ENCODE measurements around the gene DOK7.

The DOK7 gene

GRCh38 chr4:3472411-3473141 lies 9.5 kb downstream of the DOK7 start:
- Histone ChIP-seq H2AK5ac (ENCODE audit: low read length) (no peak overlapping the region), H3K4me2 (ENCODE audit: low read length) (no peak overlapping the region), H3K27ac (ENCODE audit: low read depth, low read length) (no peak overlapping the region), H2BK120ac (ENCODE audit: insufficient read depth, low read length, poor library complexity) (no peak overlapping the region), H3K9ac (ENCODE audit: low read length) (no peak overlapping the region), H4K8ac (ENCODE audit: low read depth, low read length) (no peak overlapping the region), H3K9me3 (ENCODE audit: insufficient read depth, low read depth, low read length) (peaks cover 12% of the 10 kb centered on the region), H3K79me1 (ENCODE audit: low read length) (no peaks in the 10 kb centered on the region), H3K4me3 (ENCODE audit: low read depth, low read length) (no peak overlapping the region), H4K91ac (ENCODE audit: low read depth, low read length) (no peak overlapping the region), H2BK12ac (ENCODE audit: low read length) (no peak overlapping the region), H2AFZ (ENCODE audit: insufficient read depth, low read length, poor library complexity) (no peak overlapping the region), H4K12ac (ENCODE audit: low read depth, low read length) (no peak overlapping the region), H3K18ac (ENCODE audit: low read length) (no peak overlapping the region), H3K4ac (ENCODE audit: low read depth, low read length) (no peak overlapping the region), H3K23ac (ENCODE audit: low read length) (no peak overlapping the region), H3K36me3 (ENCODE audit: control insufficient read depth in 1 of 2, insufficient read depth in 2 of 2, low read length in 2 of 2) (no peaks in the 10 kb centered on the region), H2BK5ac (ENCODE audit: low read depth, low read length, poor library complexity) (no peak overlapping the region), H3K27me3 (ENCODE audit: insufficient read depth, low read length) (no peaks in the 10 kb centered on the region), H3K14ac (ENCODE audit: low read length) (no peak overlapping the region), H3K4me1 (ENCODE audit: control insufficient read depth in 1 of 2, insufficient read depth in 2 of 2, low read length in 2 of 2) (no peaks in the 10 kb centered on the region), H3K79me2 (ENCODE audit: control insufficient read depth, insufficient read depth, low read length, poor library complexity) (no peaks in the 10 kb centered on the region)
- DNase-seq: no peak
- WGBS (ENCODE audit: extremely low coverage, insufficient coverage, insufficient read length): no CpG with 5 or more reads among the region's 27 CpGs

GRCh38 chr4:3473181-3473950 lies 10.3 kb downstream of the DOK7 start:
- Histone ChIP-seq H3K4me2 (ENCODE audit: low read length) (no peak overlapping the region), H2BK5ac (ENCODE audit: low read depth, low read length, poor library complexity) (no peak overlapping the region), H3K23ac (ENCODE audit: low read length) (no peak overlapping the region), H3K4me3 (ENCODE audit: low read depth, low read length) (no peak overlapping the region), H3K9ac (ENCODE audit: low read length) (no peak overlapping the region), H3K27me3 (ENCODE audit: insufficient read depth, low read length) (no peaks in the 10 kb centered on the region), H3K36me3 (ENCODE audit: control insufficient read depth in 1 of 2, insufficient read depth in 2 of 2, low read length in 2 of 2) (no peaks in the 10 kb centered on the region), H2BK120ac (ENCODE audit: insufficient read depth, low read length, poor library complexity) (no peak overlapping the region), H3K18ac (ENCODE audit: low read length) (no peak overlapping the region), H2AFZ (ENCODE audit: insufficient read depth, low read length, poor library complexity) (no peak overlapping the region), H3K4me1 (ENCODE audit: control insufficient read depth in 1 of 2, insufficient read depth in 2 of 2, low read length in 2 of 2) (no peaks in the 10 kb centered on the region), H4K91ac (ENCODE audit: low read depth, low read length) (no peak overlapping the region), H3K79me1 (ENCODE audit: low read length) (no peaks in the 10 kb centered on the region), H3K4ac (ENCODE audit: low read depth, low read length) (no peak overlapping the region), H3K79me2 (ENCODE audit: control insufficient read depth, insufficient read depth, low read length, poor library complexity) (no peaks in the 10 kb centered on the region), H4K8ac (ENCODE audit: low read depth, low read length) (no peak overlapping the region), H3K14ac (ENCODE audit: low read length) (no peak overlapping the region), H4K12ac (ENCODE audit: low read depth, low read length) (no peak overlapping the region), H3K27ac (ENCODE audit: low read depth, low read length) (no peak overlapping the region), H2AK5ac (ENCODE audit: low read length) (no peak overlapping the region), H3K9me3 (ENCODE audit: insufficient read depth, low read depth, low read length) (peaks cover 7% of the 10 kb centered on the region), H2BK12ac (ENCODE audit: low read length) (no peak overlapping the region)
- no CpG with 5 or more reads among the region's 41 CpGs for WGBS (ENCODE audit: extremely low coverage, insufficient coverage, insufficient read length)
- no peak for DNase-seq

- Histone ChIP-seq H3K27ac (ENCODE audit: low read depth, low read length) (no peak overlapping the region), H2AFZ (ENCODE audit: insufficient read depth, low read length, poor library complexity) (no peak overlapping the region), H4K91ac (ENCODE audit: low read depth, low read length) (no peak overlapping the region), H2BK120ac (ENCODE audit: insufficient read depth, low read length, poor library complexity) (no peak overlapping the region), H3K4ac (ENCODE audit: low read depth, low read length) (no peak overlapping the region), H3K4me3 (ENCODE audit: low read depth, low read length) (no peak overlapping the region), H3K9me3 (ENCODE audit: insufficient read depth, low read depth, low read length) (no peaks in the 10 kb centered on the region), H3K4me2 (ENCODE audit: low read length) (no peak overlapping the region), H3K23ac (ENCODE audit: low read length) (no peak overlapping the region), H4K12ac (ENCODE audit: low read depth, low read length) (no peak overlapping the region), H3K79me2 (ENCODE audit: control insufficient read depth, insufficient read depth, low read length, poor library complexity) (no peaks in the 10 kb centered on the region), H2BK12ac (ENCODE audit: low read length) (no peak overlapping the region), H3K36me3 (ENCODE audit: control insufficient read depth in 1 of 2, insufficient read depth in 2 of 2, low read length in 2 of 2) (no peaks in the 10 kb centered on the region), H2BK5ac (ENCODE audit: low read depth, low read length, poor library complexity) (no peak overlapping the region), H3K9ac (ENCODE audit: low read length) (no peak overlapping the region), H3K4me1 (ENCODE audit: control insufficient read depth in 1 of 2, insufficient read depth in 2 of 2, low read length in 2 of 2) (no peaks in the 10 kb centered on the region), H3K27me3 (ENCODE audit: insufficient read depth, low read length) (no peaks in the 10 kb centered on the region), H4K8ac (ENCODE audit: low read depth, low read length) (no peak overlapping the region), H2AK5ac (ENCODE audit: low read length) (no peak overlapping the region), H3K79me1 (ENCODE audit: low read length) (no peaks in the 10 kb centered on the region), H3K14ac (ENCODE audit: low read length) (no peak overlapping the region), H3K18ac (ENCODE audit: low read length) (no peak overlapping the region)
- WGBS (ENCODE audit: extremely low coverage, insufficient coverage, insufficient read length): no CpG with 5 or more reads among the region's 13 CpGs
- no peak for DNase-seq
Measured at GRCh38 chr4:3473996-3474765, 11.1 kb downstream of the DOK7 start.

- no peak overlapping the region for H3K4ac ChIP-seq (ENCODE audit: low read depth, low read length)
- H2BK12ac ChIP-seq (ENCODE audit: low read length): no peak overlapping the region
- H3K79me1 ChIP-seq (ENCODE audit: low read length): no peaks in the 10 kb centered on the region
- no peaks in the 10 kb centered on the region for H3K36me3 ChIP-seq (ENCODE audit: control insufficient read depth in 1 of 2, insufficient read depth in 2 of 2, low read length in 2 of 2)
- no peak overlapping the region for H3K27ac ChIP-seq (ENCODE audit: low read depth, low read length)
- H3K27me3 ChIP-seq (ENCODE audit: insufficient read depth, low read length): no peaks in the 10 kb centered on the region
- no peak for DNase-seq
- H2AFZ ChIP-seq (ENCODE audit: insufficient read depth, low read length, poor library complexity): no peak overlapping the region
- no peak overlapping the region for H3K4me2 ChIP-seq (ENCODE audit: low read length)
- H3K9me3 ChIP-seq (ENCODE audit: insufficient read depth, low read depth, low read length): no peaks in the 10 kb centered on the region
- H2BK120ac ChIP-seq (ENCODE audit: insufficient read depth, low read length, poor library complexity): no peak overlapping the region
- H3K79me2 ChIP-seq (ENCODE audit: control insufficient read depth, insufficient read depth, low read length, poor library complexity): no peaks in the 10 kb centered on the region
- no peak overlapping the region for H3K4me3 ChIP-seq (ENCODE audit: low read depth, low read length)
- H2AK5ac ChIP-seq (ENCODE audit: low read length): no peak overlapping the region
- no peak overlapping the region for H2BK5ac ChIP-seq (ENCODE audit: low read depth, low read length, poor library complexity)
- no peak overlapping the region for H4K12ac ChIP-seq (ENCODE audit: low read depth, low read length)
- H3K14ac ChIP-seq (ENCODE audit: low read length): no peak overlapping the region
- no peak overlapping the region for H4K91ac ChIP-seq (ENCODE audit: low read depth, low read length)
- no peak overlapping the region for H3K18ac ChIP-seq (ENCODE audit: low read length)
- no peak overlapping the region for H3K23ac ChIP-seq (ENCODE audit: low read length)
- H3K4me1 ChIP-seq (ENCODE audit: control insufficient read depth in 1 of 2, insufficient read depth in 2 of 2, low read length in 2 of 2): no peaks in the 10 kb centered on the region
- WGBS (ENCODE audit: extremely low coverage, insufficient coverage, insufficient read length): no CpG with 5 or more reads among the region's 15 CpGs
- H4K8ac ChIP-seq (ENCODE audit: low read depth, low read length): no peak overlapping the region
- no peak overlapping the region for H3K9ac ChIP-seq (ENCODE audit: low read length)
Measured at GRCh38 chr4:3475041-3475712, 12.1 kb downstream of the DOK7 start.
